ENCODE results near the gene CLMN. TPM values are rescaled to one million over a fixed set of nuclear protein-coding genes. Genes with fewer than 3 reads are reported as not detected.

Gene CLMN
- polyA plus RNA-seq, 1 donor from 2014 or later: 0.57 TPM

GRCh38 chr14:95142208-95142607, 177.5 kb downstream of the CLMN start:
- no peaks in the 10 kb centered on the region for H3K27me3 ChIP-seq (ENCODE audit: insufficient read depth, low read depth, low read length)
- H3K79me2 ChIP-seq (replicated peaks; ENCODE audit: insufficient read depth, low read length): peaks cover 78% of the 10 kb centered on the region
- H3K9ac ChIP-seq (ENCODE audit: low read length): no peak overlapping the region
- no peak overlapping the region for H3K4me3 ChIP-seq (ENCODE audit: low read length)
- no peaks in the 10 kb centered on the region for H3K9me2 ChIP-seq (ENCODE audit: insufficient read depth, low read length)
- no peaks in the 10 kb centered on the region for H3K9me3 ChIP-seq (ENCODE audit: low read length)
- H3K4me2 ChIP-seq (ENCODE audit: low read length): no peak overlapping the region
- no peak overlapping the region for H3K27ac ChIP-seq (ENCODE audit: low read length)
- no peaks in the 10 kb centered on the region for H3F3A ChIP-seq (ENCODE audit: insufficient read depth, low read length, poor library complexity, severe bottlenecking)
- no peaks in the 10 kb centered on the region for H3K36me3 ChIP-seq (ENCODE audit: insufficient read depth, low read length)
- H4K20me1 ChIP-seq (ENCODE audit: insufficient read depth): no peaks in the 10 kb centered on the region
- TF ChIP-seq EP300 (conservative IDR thresholded peaks at IDR 0.05; ENCODE audit: poor library complexity, severe bottlenecking) (no peak), RAD21 (conservative IDR thresholded peaks at IDR 0.05) (no peak), MXI1 (conservative IDR thresholded peaks at IDR 0.05; ENCODE audit: poor library complexity, severe bottlenecking) (no peak), POLR2AphosphoS5 (IDR thresholded peaks at IDR 0.05) (no peak), SMC3 (conservative IDR thresholded peaks at IDR 0.05; ENCODE audit: poor library complexity) (no peak), EZH2 (IDR thresholded peaks at IDR 0.05; ENCODE audit: borderline replicate concordance, insufficient read depth, low read length, poor library complexity, severe bottlenecking) (no peak)
- TF ChIP-seq, protein P1, sequence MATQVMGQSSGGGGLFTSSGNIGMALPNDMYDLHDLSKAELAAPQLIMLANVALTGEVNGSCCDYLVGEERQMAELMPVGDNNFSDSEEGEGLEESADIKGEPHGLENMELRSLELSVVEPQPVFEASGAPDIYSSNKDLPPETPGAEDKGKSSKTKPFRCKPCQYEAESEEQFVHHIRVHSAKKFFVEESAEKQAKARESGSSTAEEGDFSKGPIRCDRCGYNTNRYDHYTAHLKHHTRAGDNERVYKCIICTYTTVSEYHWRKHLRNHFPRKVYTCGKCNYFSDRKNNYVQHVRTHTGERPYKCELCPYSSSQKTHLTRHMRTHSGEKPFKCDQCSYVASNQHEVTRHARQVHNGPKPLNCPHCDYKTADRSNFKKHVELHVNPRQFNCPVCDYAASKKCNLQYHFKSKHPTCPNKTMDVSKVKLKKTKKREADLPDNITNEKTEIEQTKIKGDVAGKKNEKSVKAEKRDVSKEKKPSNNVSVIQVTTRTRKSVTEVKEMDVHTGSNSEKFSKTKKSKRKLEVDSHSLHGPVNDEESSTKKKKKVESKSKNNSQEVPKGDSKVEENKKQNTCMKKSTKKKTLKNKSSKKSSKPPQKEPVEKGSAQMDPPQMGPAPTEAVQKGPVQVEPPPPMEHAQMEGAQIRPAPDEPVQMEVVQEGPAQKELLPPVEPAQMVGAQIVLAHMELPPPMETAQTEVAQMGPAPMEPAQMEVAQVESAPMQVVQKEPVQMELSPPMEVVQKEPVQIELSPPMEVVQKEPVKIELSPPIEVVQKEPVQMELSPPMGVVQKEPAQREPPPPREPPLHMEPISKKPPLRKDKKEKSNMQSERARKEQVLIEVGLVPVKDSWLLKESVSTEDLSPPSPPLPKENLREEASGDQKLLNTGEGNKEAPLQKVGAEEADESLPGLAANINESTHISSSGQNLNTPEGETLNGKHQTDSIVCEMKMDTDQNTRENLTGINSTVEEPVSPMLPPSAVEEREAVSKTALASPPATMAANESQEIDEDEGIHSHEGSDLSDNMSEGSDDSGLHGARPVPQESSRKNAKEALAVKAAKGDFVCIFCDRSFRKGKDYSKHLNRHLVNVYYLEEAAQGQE (IDR thresholded peaks at IDR 0.05; ENCODE audit: borderline replicate concordance): no peak
- H2AFZ ChIP-seq (ENCODE audit: low read depth, low read length): no peak overlapping the region

DNA sequence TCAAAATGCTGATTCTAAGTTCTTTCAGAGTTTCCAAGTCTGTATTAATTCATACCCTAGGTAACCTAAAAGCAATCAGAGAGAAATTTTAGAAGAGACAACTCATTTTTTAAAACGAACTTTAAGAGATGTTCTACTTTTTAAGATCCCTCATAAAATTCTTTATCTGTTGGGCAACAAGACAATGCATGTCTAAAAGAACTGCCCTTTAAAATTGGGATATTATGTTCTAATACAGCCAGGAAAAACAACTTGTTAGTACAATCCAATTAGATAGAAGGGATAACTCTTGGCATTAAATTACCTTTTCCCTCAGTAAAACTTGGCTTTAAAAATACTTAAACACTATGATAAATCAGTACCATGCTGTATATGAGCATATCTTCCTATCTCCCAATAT, 178.0 kb downstream of the CLMN start:
- H3K4me2 ChIP-seq (ENCODE audit: low read length): no peak overlapping the region
- TF ChIP-seq MXI1 (conservative IDR thresholded peaks at IDR 0.05; ENCODE audit: poor library complexity, severe bottlenecking) (no peak), EZH2 (IDR thresholded peaks at IDR 0.05; ENCODE audit: borderline replicate concordance, insufficient read depth, low read length, poor library complexity, severe bottlenecking) (no peak), TAF1 (IDR thresholded peaks at IDR 0.05; ENCODE audit: low read depth) (no peak), RAD21 (conservative IDR thresholded peaks at IDR 0.05) (no peak), POLR2AphosphoS5 (IDR thresholded peaks at IDR 0.05) (no peak), SMC3 (conservative IDR thresholded peaks at IDR 0.05; ENCODE audit: poor library complexity) (no peak), EP300 (conservative IDR thresholded peaks at IDR 0.05; ENCODE audit: poor library complexity, severe bottlenecking) (no peak)
- TF ChIP-seq, protein P1 (IDR thresholded peaks at IDR 0.05; ENCODE audit: borderline replicate concordance): no peak
- TF ChIP-seq, protein P2, sequence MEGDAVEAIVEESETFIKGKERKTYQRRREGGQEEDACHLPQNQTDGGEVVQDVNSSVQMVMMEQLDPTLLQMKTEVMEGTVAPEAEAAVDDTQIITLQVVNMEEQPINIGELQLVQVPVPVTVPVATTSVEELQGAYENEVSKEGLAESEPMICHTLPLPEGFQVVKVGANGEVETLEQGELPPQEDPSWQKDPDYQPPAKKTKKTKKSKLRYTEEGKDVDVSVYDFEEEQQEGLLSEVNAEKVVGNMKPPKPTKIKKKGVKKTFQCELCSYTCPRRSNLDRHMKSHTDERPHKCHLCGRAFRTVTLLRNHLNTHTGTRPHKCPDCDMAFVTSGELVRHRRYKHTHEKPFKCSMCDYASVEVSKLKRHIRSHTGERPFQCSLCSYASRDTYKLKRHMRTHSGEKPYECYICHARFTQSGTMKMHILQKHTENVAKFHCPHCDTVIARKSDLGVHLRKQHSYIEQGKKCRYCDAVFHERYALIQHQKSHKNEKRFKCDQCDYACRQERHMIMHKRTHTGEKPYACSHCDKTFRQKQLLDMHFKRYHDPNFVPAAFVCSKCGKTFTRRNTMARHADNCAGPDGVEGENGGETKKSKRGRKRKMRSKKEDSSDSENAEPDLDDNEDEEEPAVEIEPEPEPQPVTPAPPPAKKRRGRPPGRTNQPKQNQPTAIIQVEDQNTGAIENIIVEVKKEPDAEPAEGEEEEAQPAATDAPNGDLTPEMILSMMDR (IDR thresholded peaks at IDR 0.05; ENCODE audit: poor library complexity, severe bottlenecking): no peak
- H3K27ac ChIP-seq (ENCODE audit: low read length): no peak overlapping the region
- no peaks in the 10 kb centered on the region for H3K36me3 ChIP-seq (ENCODE audit: insufficient read depth, low read length)
- H3K27me3 ChIP-seq (ENCODE audit: insufficient read depth, low read depth, low read length): no peaks in the 10 kb centered on the region
- no peak overlapping the region for H3K4me3 ChIP-seq (ENCODE audit: low read length)
- peaks cover 78% of the 10 kb centered on the region for H3K79me2 ChIP-seq (replicated peaks; ENCODE audit: insufficient read depth, low read length)
- H3K9me3 ChIP-seq (ENCODE audit: low read length): no peaks in the 10 kb centered on the region
- H3F3A ChIP-seq (ENCODE audit: insufficient read depth, low read length, poor library complexity, severe bottlenecking): no peaks in the 10 kb centered on the region
- no peaks in the 10 kb centered on the region for H4K20me1 ChIP-seq (ENCODE audit: insufficient read depth)
- H3K9ac ChIP-seq (ENCODE audit: low read length): no peak overlapping the region
- H2AFZ ChIP-seq (ENCODE audit: low read depth, low read length): no peak overlapping the region
- H3K9me2 ChIP-seq (ENCODE audit: insufficient read depth, low read length): no peaks in the 10 kb centered on the region

All from neural cell (in vitro differentiated cells).